ENCODE data around the gene MROH7. TPM values are rescaled to one million over a fixed set of nuclear protein-coding genes. Genes with fewer than 3 reads are reported as not detected.

The MROH7 gene
- total RNA-seq, 1 experiment from 2014 or later, result not detected

GRCh38 chr1:54681358-54681757 is 39.8 kb downstream of the MROH7 start:
- ChIA-PET CTCF (no interaction called here), POLR2A (ENCODE audit: low non-redundant PET) (no interaction called here)
- intact Hi-C loops (cut with micrococcal nuclease; ENCODE audit: unreplicated experiment), result no loop called here
- no peaks in the 10 kb centered on the region for H3K27me3 ChIP-seq (replicated peaks; ENCODE audit: insufficient read depth, low read depth, low read length, poor library complexity)
- H3K9me3 ChIP-seq (ENCODE audit: low read depth, low read length, poor library complexity, severe bottlenecking), result no peaks in the 10 kb centered on the region
- no peak overlapping the region for H3K4me3 ChIP-seq (ENCODE audit: low read depth, low read length, poor library complexity, severe bottlenecking)
- BruUV-seq (replicated peaks), result no TSS peak
- H3K36me3 ChIP-seq (ENCODE audit: insufficient read depth, low read length, poor library complexity, severe bottlenecking), result no peaks in the 10 kb centered on the region
- DNase-seq (ENCODE audit: low spot score), result no peak
- TF ChIP-seq CTCF (conservative IDR thresholded peaks at IDR 0.05; ENCODE audit: low read depth, low read length) (no peak), EZH2 (IDR thresholded peaks at IDR 0.05; ENCODE audit: borderline replicate concordance, low read depth, low read length, poor library complexity, severe bottlenecking) (no peak)
- H3K4me1 ChIP-seq (ENCODE audit: insufficient read depth, low read length, poor library complexity, severe bottlenecking), result no peaks in the 10 kb centered on the region
- H3K27ac ChIP-seq (ENCODE audit: low read depth, low read length, poor library complexity, severe bottlenecking), result no peak overlapping the region

- Histone ChIP-seq H3K4me3 (ENCODE audit: low read depth, low read length, poor library complexity, severe bottlenecking) (no peak overlapping the region), H3K27me3 (replicated peaks; ENCODE audit: insufficient read depth, low read depth, low read length, poor library complexity) (no peaks in the 10 kb centered on the region), H3K27ac (ENCODE audit: low read depth, low read length, poor library complexity, severe bottlenecking) (no peak overlapping the region), H3K36me3 (ENCODE audit: insufficient read depth, low read length, poor library complexity, severe bottlenecking) (no peaks in the 10 kb centered on the region), H3K4me1 (ENCODE audit: insufficient read depth, low read length, poor library complexity, severe bottlenecking) (no peaks in the 10 kb centered on the region), H3K9me3 (ENCODE audit: low read depth, low read length, poor library complexity, severe bottlenecking) (no peaks in the 10 kb centered on the region)
- CTCF ChIA-PET, result no interaction called here
- no peak for DNase-seq (ENCODE audit: low spot score)
- intact Hi-C loops (cut with micrococcal nuclease; ENCODE audit: unreplicated experiment), result no loop called here
- TF ChIP-seq EZH2 (IDR thresholded peaks at IDR 0.05; ENCODE audit: borderline replicate concordance, low read depth, low read length, poor library complexity, severe bottlenecking), result no peak
- TF ChIP-seq CTCF (conservative IDR thresholded peaks at IDR 0.05; ENCODE audit: low read depth, low read length), result no peak
- no TSS peak for BruUV-seq (replicated peaks)
- POLR2A ChIA-PET (ENCODE audit: low non-redundant PET), result no interaction called here
Measured at GRCh38 chr1:54683453-54683852, 41.9 kb downstream of the MROH7 start.

- H3K36me3 ChIP-seq (ENCODE audit: insufficient read depth, low read length, poor library complexity, severe bottlenecking), result no peaks in the 10 kb centered on the region
- no peaks in the 10 kb centered on the region for H3K27me3 ChIP-seq (replicated peaks; ENCODE audit: insufficient read depth, low read depth, low read length, poor library complexity)
- ChIA-PET CTCF (no interaction called here), POLR2A (ENCODE audit: low non-redundant PET) (no interaction called here)
- no peak overlapping the region for H3K4me3 ChIP-seq (ENCODE audit: low read depth, low read length, poor library complexity, severe bottlenecking)
- no peaks in the 10 kb centered on the region for H3K9me3 ChIP-seq (ENCODE audit: low read depth, low read length, poor library complexity, severe bottlenecking)
- H3K27ac ChIP-seq (ENCODE audit: low read depth, low read length, poor library complexity, severe bottlenecking), result no peak overlapping the region
- H3K4me1 ChIP-seq (ENCODE audit: insufficient read depth, low read length, poor library complexity, severe bottlenecking), result no peaks in the 10 kb centered on the region
- no TSS peak for BruUV-seq (replicated peaks)
- no peak for TF ChIP-seq CTCF (conservative IDR thresholded peaks at IDR 0.05; ENCODE audit: low read depth, low read length)
- TF ChIP-seq EZH2 (IDR thresholded peaks at IDR 0.05; ENCODE audit: borderline replicate concordance, low read depth, low read length, poor library complexity, severe bottlenecking), result no peak
- DNase-seq (ENCODE audit: low spot score), result no peak
- intact Hi-C loops (cut with micrococcal nuclease; ENCODE audit: unreplicated experiment), result no loop called here
Measured at GRCh38 chr1:54685335-54685905, 43.8 kb downstream of the MROH7 start.

Measured in A673 (cell line).